Coronary artery (tissue), 2 donors: Measurements from ENCODE around the gene LITAF.
A peak's percentile ranks its signal among the peaks of the same experiment; 100 is the strongest.

Experiments used
- DNase-seq: peaks from one replicate; pipeline ENCODE4 v3.0.0-alpha.2; 2017; ENCODE audit warnings: low spot score
- H3K27ac ChIP-seq, 2 donors: fragments of 200-600 bp; sonication (generic); one replicate each; pipeline ENCODE4 v1.5.1; 2016 to 2019
- H3K4me3 ChIP-seq: fragments of 200-600 bp; sonication (generic); 2 replicates; pipeline ENCODE4 v1.5.1; 2016; ENCODE audit warnings: mild to moderate bottlenecking, moderate library complexity
- TF ChIP-seq, protein P1 (sequence below): fragments of 200-600 bp; sonication (generic); IDR thresholded peaks from one replicate; pipeline ENCODE4 v1.5.1; 2019; ENCODE audit warnings: antibody characterized with exemption

The LITAF gene

DNA sequence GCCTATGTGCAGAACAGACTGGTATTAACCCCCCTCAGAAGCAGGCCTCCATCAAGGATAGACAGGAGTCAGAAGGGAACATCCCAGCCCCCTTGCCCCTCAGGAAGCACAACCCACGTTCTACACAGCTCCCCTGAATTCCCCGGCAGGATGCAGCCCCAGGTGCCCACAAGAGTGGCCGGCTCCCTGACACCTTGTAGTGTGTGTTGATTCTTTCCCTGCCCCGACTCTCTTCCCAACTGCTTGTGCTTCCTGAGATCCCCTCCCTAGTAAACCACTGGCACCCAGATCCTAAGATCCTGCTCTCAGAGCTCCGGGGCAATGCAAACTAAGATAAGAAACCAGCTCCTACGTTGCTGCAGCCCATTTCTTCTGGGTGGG, 34.8 kb upstream of the LITAF start:
- H3K4me3 ChIP-seq, result peak overlapping the region; percentile 60
- TF ChIP-seq, protein P1, sequence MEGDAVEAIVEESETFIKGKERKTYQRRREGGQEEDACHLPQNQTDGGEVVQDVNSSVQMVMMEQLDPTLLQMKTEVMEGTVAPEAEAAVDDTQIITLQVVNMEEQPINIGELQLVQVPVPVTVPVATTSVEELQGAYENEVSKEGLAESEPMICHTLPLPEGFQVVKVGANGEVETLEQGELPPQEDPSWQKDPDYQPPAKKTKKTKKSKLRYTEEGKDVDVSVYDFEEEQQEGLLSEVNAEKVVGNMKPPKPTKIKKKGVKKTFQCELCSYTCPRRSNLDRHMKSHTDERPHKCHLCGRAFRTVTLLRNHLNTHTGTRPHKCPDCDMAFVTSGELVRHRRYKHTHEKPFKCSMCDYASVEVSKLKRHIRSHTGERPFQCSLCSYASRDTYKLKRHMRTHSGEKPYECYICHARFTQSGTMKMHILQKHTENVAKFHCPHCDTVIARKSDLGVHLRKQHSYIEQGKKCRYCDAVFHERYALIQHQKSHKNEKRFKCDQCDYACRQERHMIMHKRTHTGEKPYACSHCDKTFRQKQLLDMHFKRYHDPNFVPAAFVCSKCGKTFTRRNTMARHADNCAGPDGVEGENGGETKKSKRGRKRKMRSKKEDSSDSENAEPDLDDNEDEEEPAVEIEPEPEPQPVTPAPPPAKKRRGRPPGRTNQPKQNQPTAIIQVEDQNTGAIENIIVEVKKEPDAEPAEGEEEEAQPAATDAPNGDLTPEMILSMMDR, result no peak
- no peak for DNase-seq
- H3K27ac ChIP-seq, result no peak overlapping the region

DNA sequence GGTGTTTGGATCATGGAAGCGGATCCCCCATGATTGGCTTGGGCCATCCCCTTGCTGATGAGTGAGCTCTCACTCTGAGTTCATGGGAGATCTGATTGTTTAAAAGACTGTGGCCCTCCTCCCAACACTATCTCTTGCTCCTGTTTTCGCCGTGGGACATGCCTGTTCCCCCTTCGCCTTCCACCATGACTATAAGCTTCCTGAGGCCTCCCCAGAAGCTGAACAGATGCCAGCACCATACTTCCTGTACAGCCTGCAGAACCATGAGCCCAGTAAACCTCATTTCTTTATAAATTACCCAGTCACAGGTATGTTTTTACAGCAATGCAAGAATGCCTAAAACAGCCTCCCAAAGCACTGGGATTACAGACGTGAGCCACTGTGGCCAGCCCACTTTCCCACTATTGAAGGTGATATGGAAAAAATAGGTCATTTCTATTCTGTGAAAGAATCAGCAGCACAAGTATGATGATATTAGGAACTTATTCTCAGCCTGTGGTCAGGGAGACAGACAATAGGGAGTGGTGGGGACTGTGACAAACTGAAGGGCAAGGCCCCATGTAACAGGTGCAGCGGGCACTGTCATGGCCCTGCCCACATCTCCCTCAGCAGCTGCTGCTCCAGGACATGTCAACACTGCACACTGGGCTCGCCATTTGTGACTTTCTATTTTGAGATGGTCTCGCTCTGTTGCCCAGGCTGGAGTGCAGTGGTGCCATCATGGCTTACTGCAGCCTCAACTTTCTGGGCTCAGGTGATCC, 33.7 kb upstream of the LITAF start:
- TF ChIP-seq, protein P1, result no peak
- no peak overlapping the region for H3K27ac ChIP-seq
- no peak for DNase-seq
- no peak overlapping the region for H3K4me3 ChIP-seq

DNA sequence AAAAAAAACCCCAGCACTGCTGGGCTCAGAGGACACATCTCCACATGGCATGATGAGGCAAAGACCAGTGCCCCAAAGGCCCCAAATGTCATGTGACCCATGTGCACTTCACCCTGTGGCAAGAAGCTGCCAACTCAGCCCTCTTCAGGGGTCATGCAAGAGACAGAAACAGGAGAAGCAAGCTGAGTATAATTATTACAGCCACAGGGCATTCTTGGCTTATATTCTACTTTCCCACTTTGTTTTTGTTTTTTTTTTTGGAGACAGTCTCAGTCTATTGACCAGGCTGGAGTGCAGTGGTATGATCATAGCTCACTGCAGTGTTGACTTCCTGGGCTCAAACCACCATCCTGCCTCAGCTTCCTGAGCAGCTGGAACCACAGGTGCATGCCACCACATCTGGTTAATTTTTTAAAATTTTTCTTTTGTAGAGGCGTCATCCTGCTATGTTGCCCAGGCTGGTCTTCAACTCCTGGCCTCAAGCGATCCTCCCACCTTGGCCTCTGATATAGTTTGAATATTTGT, 32.7 kb upstream of the LITAF start:
- TF ChIP-seq, protein P1, result no peak
- DNase-seq, result no peak
- Histone ChIP-seq H3K27ac (no peak overlapping the region), H3K4me3 (no peak overlapping the region)

DNA sequence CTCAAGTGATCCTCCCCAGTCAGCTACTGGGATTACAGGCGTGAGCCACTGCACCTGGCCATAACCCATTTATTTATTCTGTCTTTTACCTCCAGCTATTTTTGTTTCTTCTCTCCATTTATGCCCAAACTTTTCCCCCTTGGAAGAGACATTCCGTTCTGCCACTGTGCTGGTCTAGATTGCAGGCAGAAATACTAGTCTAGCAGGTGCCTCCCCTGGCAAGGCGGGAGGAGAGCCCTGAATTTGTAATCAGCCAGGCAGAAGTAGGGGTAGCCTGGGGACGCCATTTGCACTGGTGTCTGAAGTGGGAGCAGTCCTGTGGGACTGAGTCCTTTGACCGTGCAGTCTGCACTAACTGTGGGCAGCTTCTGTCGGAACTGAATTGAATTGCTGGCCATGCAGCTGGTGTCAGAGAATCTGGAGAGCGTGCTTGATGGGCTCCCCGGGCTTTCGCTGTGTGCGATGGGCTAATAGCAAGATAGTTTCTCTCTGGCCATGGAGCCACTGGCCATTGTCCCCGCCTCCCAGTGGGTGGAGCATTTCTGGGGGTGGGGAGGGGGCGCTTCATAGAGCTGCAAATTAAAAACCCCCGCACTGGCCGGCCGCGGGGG, 31.5 kb upstream of the LITAF start:
- no peak for DNase-seq
- no peak overlapping the region for H3K4me3 ChIP-seq
- no peak overlapping the region for H3K27ac ChIP-seq
- TF ChIP-seq, protein P1, result no peak

DNA sequence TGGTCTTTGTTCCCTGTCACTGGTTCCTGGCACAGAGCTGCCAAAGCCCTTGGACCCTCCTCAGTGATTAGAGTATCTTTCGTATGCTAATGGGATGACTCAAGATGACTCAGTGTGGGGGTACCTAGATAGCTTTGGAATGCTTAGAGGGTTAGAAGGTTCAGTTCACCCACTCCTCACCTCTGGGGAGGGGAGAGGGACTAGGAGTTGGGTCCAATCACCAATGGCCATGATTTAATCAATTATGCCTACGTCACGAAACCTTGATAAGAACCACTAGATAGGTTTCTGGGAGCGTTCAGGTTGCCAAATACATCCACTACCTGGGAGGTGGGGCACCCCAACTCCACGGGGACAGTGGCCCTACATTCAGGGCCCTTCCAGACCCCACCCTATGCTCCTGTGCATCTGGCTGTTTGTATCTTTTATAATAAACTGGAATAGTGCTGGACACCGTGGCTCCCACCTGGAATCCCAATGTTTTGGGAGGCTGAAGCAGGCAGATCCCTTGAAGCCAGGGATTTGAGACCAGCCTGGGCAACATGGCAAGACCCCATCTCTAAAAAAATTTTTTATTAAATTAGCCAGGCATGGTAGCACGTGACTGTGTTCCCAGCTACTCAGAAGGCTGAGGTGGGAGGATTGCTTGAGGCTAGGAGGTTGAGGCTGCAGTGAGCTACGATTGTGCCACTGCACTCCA, 29.2 kb upstream of the LITAF start:
- DNase-seq, result no peak
- H3K27ac ChIP-seq, result no peak overlapping the region
- H3K4me3 ChIP-seq, result no peak overlapping the region
- TF ChIP-seq, protein P1, result no peak

DNA sequence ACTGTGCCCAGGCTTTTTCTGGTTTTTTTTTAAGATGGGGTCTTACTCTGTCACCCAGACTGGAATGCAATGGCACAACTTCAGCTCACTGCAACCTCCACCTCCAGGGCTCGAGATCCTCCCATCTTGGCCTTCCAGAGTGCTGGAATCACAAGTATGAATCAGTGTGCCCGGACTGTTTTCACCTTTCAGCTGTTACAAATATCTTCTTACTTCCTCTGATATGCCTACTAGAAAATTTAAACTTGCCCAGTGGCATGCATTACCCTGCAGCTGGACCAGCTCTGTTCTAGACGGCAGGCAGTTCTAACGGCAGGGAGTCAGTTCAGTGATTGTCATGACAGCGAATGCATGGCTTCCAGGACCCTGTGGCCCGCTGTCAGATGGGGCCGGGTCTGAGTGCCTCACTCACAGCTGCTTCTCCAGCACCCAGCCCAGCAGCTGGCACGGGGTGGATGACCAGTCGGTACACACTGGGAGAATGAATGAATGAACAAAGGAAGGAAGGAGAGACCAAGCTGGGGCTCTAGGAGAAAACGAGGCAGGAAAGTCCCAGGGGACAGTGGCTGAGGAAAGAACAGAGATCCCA, 28.0 kb upstream of the LITAF start:
- Histone ChIP-seq H3K27ac (no peak overlapping the region), H3K4me3 (no peak overlapping the region)
- DNase-seq, result no peak
- TF ChIP-seq, protein P1, result no peak
